Measurements from ENCODE around the gene ITPKC.
"Not testable (repeated sequence)": the region's sequence is repeated elsewhere in the genome, so short reads cannot be mapped to it uniquely, and the experiment has no call there.

ITPKC gene

GRCh38 chr19:40755248-40755624 lies 38.3 kb downstream of the ITPKC start:
- no peak overlapping the region for H3K4me3 ChIP-seq (ENCODE audit: low read depth, low read length)
- no peak for DNase-seq (ENCODE audit: low read depth)

GRCh38 chr19:40755791-40756190 lies 38.9 kb downstream of the ITPKC start:
- no peak overlapping the region for H3K4me3 ChIP-seq (ENCODE audit: low read depth, low read length)
- no peak for DNase-seq (ENCODE audit: low read depth)

GRCh38 chr19:40756502-40757110 lies 39.7 kb downstream of the ITPKC start:
- H3K4me3 ChIP-seq (ENCODE audit: low read depth, low read length): no peak overlapping the region
- no peak for DNase-seq (ENCODE audit: low read depth)

GRCh38 chr19:40758491-40758890 lies 41.6 kb downstream of the ITPKC start:
- H3K4me3 ChIP-seq (ENCODE audit: low read depth, low read length): no peak overlapping the region
- no peak for DNase-seq (ENCODE audit: low read depth)

- no peak overlapping the region for H3K4me3 ChIP-seq (ENCODE audit: low read depth, low read length)
- DNase-seq (ENCODE audit: low read depth): no peak
Observed at GRCh38 chr19:40759352-40759751, 42.4 kb downstream of the ITPKC start.

GRCh38 chr19:40762754-40763470 lies 46.0 kb downstream of the ITPKC start:
- no peak overlapping the region for H3K4me3 ChIP-seq (ENCODE audit: low read depth, low read length)
- no peak for DNase-seq (ENCODE audit: low read depth)

GRCh38 chr19:40763526-40763925 lies 46.6 kb downstream of the ITPKC start:
- no peak for DNase-seq (ENCODE audit: low read depth)
- H3K4me3 ChIP-seq (ENCODE audit: low read depth, low read length): no peak overlapping the region

- no peak overlapping the region for H3K4me3 ChIP-seq (ENCODE audit: low read depth, low read length)
- DNase-seq (ENCODE audit: low read depth): no peak
Observed at GRCh38 chr19:40763963-40764362, 47.1 kb downstream of the ITPKC start.

GRCh38 chr19:40766385-40766784 lies 49.5 kb downstream of the ITPKC start:
- not testable (repeated sequence) for H3K4me3 ChIP-seq (ENCODE audit: low read depth, low read length); DNase-seq (ENCODE audit: low read depth)

- no peak for DNase-seq (ENCODE audit: low read depth)
- H3K4me3 ChIP-seq (ENCODE audit: low read depth, low read length): no peak overlapping the region
Observed at GRCh38 chr19:40768869-40769268, 52.0 kb downstream of the ITPKC start.

GRCh38 chr19:40771101-40771862 lies 54.4 kb downstream of the ITPKC start:
- not testable (repeated sequence) for DNase-seq (ENCODE audit: low read depth); H3K4me3 ChIP-seq (ENCODE audit: low read depth, low read length)

- no peak within 1 kb of the TSS for H3K4me3 ChIP-seq (ENCODE audit: low read depth, low read length)
- no peak for DNase-seq (ENCODE audit: low read depth)
Observed at GRCh38 chr19:40774916-40775631, 58.2 kb downstream of the ITPKC start, which contains the start of gene MIA. Gene MIA, plus strand, starts transcription at chr19:40775521. Its CDS starts 22 bp downstream, at chr19:40775543.

GRCh38 chr19:40775632-40776022 lies 58.7 kb downstream of the ITPKC start:
- DNase-seq (ENCODE audit: low read depth): no peak

GRCh38 chr19:40776364-40776763 lies 59.5 kb downstream of the ITPKC start:
- H3K4me3 ChIP-seq (ENCODE audit: low read depth, low read length): no peak overlapping the region
- DNase-seq (ENCODE audit: low read depth): no peak

More at GRCh38 chr19:40775632-40776022, 58.7 kb downstream of the ITPKC start:
- no peak overlapping the region for H3K4me3 ChIP-seq (ENCODE audit: low read depth, low read length)

GRCh38 chr19:40776932-40777644 lies 60.2 kb downstream of the ITPKC start:
- peak; percentile 64 for DNase-seq (ENCODE audit: low read depth)
- H3K4me3 ChIP-seq (ENCODE audit: low read depth, low read length): peak overlapping the region; percentile 72

- peak overlapping the region; percentile 72 for H3K4me3 ChIP-seq (ENCODE audit: low read depth, low read length)
- no peak for DNase-seq (ENCODE audit: low read depth)
Observed at GRCh38 chr19:40777645-40777936, 60.7 kb downstream of the ITPKC start.

- H3K4me3 ChIP-seq (ENCODE audit: low read depth, low read length): peak within 1 kb of the TSS; percentile 72
- DNase-seq (ENCODE audit: low read depth): peak; percentile 99
Observed at GRCh38 chr19:40777937-40778705, 61.2 kb downstream of the ITPKC start, which contains the start of gene RAB4B. Gene RAB4B, plus strand, starts transcription at chr19:40778247. Its CDS starts 129 bp downstream, at chr19:40778376.

GRCh38 chr19:40778706-40779284 lies 61.9 kb downstream of the ITPKC start:
- H3K4me3 ChIP-seq (ENCODE audit: low read depth, low read length): peak overlapping the region; percentile 72

More at GRCh38 chr19:40778706-40779284, 61.9 kb downstream of the ITPKC start:
- no peak for DNase-seq (ENCODE audit: low read depth)
